BJ (cell line): ENCODE results near the gene ZDHHC20. TPM values are rescaled to one million over a fixed set of nuclear protein-coding genes. Genes with fewer than 3 reads are reported as not detected.

Source experiments
- CTCF ChIA-PET: fragments of 350-600 bp; formaldehyde crosslinking; extraction: SDS; loops from one replicate; lab custom pipeline; 2021; ENCODE audit warnings: antibody characterized with exemption, inconsistent platforms; lab: Yijun Ruan, JAX
- POLR2A ChIA-PET: fragments of 300-600 bp; sonication (Branson Sonifier 250); formaldehyde crosslinking; extraction: SDS; loops from one replicate; lab custom pipeline; 2021; ENCODE audit warnings: antibody characterized with exemption; lab: Charles Lee
- DNase-seq: peaks from one replicate; pipeline ENCODE4 v3.0.0-alpha.2; 2011; ENCODE audit warnings: low read depth
- H3K27me3 ChIP-seq: 2 replicates; pipeline ENCODE4 v1.6.0; 2011; ENCODE audit warnings: low read length; ENCODE audit not compliant: control insufficient read depth, insufficient read depth
- H3K36me3 ChIP-seq: 2 replicates; pipeline ENCODE4 v1.5.1; 2011; ENCODE audit warnings: low read length; ENCODE audit not compliant: control insufficient read depth, insufficient read depth
- H3K4me3 ChIP-seq: 2 replicates; pipeline ENCODE4 v1.5.1; 2011; ENCODE audit warnings: low read depth, mild to moderate bottlenecking, control low read depth, low read length
- polyA plus RNA-seq: library from polyadenylated mRNA; depleted of rRNA; stranded (reverse); fragments of >200 nt; gene quantifications from 2 replicates; pipeline ENCODE4 v1.2.3, GENCODE V29; 2011
- TF ChIP-seq, protein P1 (sequence below): IDR thresholded peaks from 2 replicates; pipeline ENCODE4 v1.5.1; 2011; ENCODE audit warnings: low read depth, mild to moderate bottlenecking, control low read depth, inconsistent platforms, low read length, moderate library complexity; ENCODE audit not compliant: insufficient read depth

The ZDHHC20 gene
- polyA plus RNA-seq, 1 experiment = 20.2 TPM

DNA sequence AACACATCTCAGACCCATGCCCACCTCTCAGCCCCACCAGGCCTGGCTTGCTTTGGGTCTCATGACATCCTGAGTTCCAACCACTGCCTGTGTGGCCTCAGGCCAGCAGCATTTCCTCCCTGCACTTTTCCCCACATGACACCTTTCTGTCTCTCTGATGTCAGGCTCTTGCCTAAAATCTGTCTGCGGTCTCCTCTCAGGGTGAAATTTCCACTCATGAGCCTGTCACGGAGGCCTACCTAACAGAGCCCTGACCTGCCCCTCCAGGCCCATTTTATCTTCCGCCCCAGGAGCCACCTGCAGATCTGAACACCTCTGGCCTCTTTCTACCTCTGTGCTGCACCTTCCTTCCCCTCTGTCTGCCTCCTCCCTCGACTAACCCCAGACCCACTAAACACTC, 93.5 kb downstream of the ZDHHC20 start:
- DNase-seq = no peak
- POLR2A ChIA-PET = no interaction called here
- Histone ChIP-seq H3K27me3 (peaks cover 3% of the 10 kb centered on the region; the same call in 1 of the 2 replicates), H3K36me3 (no peaks in the 10 kb centered on the region), H3K4me3 (no peak overlapping the region)
- TF ChIP-seq, protein P1, sequence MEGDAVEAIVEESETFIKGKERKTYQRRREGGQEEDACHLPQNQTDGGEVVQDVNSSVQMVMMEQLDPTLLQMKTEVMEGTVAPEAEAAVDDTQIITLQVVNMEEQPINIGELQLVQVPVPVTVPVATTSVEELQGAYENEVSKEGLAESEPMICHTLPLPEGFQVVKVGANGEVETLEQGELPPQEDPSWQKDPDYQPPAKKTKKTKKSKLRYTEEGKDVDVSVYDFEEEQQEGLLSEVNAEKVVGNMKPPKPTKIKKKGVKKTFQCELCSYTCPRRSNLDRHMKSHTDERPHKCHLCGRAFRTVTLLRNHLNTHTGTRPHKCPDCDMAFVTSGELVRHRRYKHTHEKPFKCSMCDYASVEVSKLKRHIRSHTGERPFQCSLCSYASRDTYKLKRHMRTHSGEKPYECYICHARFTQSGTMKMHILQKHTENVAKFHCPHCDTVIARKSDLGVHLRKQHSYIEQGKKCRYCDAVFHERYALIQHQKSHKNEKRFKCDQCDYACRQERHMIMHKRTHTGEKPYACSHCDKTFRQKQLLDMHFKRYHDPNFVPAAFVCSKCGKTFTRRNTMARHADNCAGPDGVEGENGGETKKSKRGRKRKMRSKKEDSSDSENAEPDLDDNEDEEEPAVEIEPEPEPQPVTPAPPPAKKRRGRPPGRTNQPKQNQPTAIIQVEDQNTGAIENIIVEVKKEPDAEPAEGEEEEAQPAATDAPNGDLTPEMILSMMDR = no peak
- CTCF ChIA-PET = no interaction called here

GRCh38 chr13:21364916-21365315, 94.2 kb downstream of the ZDHHC20 start:
- TF ChIP-seq, protein P1 = no peak
- no peak for DNase-seq
- Histone ChIP-seq H3K36me3 (no peaks in the 10 kb centered on the region), H3K4me3 (no peak overlapping the region), H3K27me3 (peaks cover 3% of the 10 kb centered on the region; the same call in 1 of the 2 replicates)
- POLR2A ChIA-PET = no interaction called here
- CTCF ChIA-PET = interaction anchor here (0.5 kb wide), 1 partner anchor 304 kb away, joined by 4 read pairs; no protein-coding TSS in a partner anchor

- ChIA-PET POLR2A (no interaction called here), CTCF (no interaction called here)
- TF ChIP-seq, protein P1 = no peak
- no peak for DNase-seq
- H3K36me3 ChIP-seq = no peaks in the 10 kb centered on the region
- H3K27me3 ChIP-seq = peaks cover 3% of the 10 kb centered on the region; the same call in 1 of the 2 replicates
- H3K4me3 ChIP-seq = no peak overlapping the region
These were observed 94.7 kb downstream of the ZDHHC20 start for GRCh38 chr13:21364357-21364756.

- no peak for DNase-seq
- H3K27me3 ChIP-seq = peaks cover 3% of the 10 kb centered on the region; the same call in 1 of the 2 replicates
- POLR2A ChIA-PET = no interaction called here
- H3K36me3 ChIP-seq = no peaks in the 10 kb centered on the region
- TF ChIP-seq, protein P1 = no peak
- CTCF ChIA-PET = no interaction called here
- no peak overlapping the region for H3K4me3 ChIP-seq
These were observed 96.4 kb downstream of the ZDHHC20 start for GRCh38 chr13:21362741-21363140.

DNA sequence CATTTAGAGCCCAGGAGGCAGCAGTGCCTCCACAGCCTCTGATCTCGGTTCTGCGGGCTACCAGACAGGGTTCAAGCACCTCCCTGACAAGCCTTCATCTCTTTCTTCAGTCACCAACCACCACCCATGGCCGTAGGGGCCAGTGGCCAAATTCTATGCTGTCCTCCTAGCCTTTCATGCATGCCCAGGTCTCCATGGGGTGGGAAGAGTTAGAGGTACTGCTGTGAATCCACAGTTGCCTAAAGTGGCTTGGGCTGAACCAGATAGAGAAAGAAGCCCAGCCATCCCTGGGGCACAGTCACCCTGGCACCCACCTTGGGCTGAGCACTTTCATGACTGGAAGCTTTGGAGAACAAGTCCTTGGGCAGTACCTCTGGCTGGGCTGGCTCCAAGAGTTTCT, 97.4 kb downstream of the ZDHHC20 start:
- no peak for DNase-seq
- no peaks in the 10 kb centered on the region for H3K36me3 ChIP-seq
- POLR2A ChIA-PET = no interaction called here
- CTCF ChIA-PET = no interaction called here
- TF ChIP-seq, protein P1 = no peak
- H3K4me3 ChIP-seq = no peak overlapping the region
- H3K27me3 ChIP-seq = peaks cover 3% of the 10 kb centered on the region; the same call in 1 of the 2 replicates
